NOMO-1 (cell line): ENCODE measurements around the gene ANKFN1.

Experiments used
- DNase-seq, 2 experiments: peaks; one replicate each; lab custom pipeline; 2025; ENCODE audit not compliant: unreplicated experiment in 2 of 2; lab: John Stamatoyannopoulos, UW

Gene ANKFN1

GRCh38 chr17:56142325-56142724 lies 10.9 kb upstream of the ANKFN1 start:
- DNase-seq, result no peak

DNA sequence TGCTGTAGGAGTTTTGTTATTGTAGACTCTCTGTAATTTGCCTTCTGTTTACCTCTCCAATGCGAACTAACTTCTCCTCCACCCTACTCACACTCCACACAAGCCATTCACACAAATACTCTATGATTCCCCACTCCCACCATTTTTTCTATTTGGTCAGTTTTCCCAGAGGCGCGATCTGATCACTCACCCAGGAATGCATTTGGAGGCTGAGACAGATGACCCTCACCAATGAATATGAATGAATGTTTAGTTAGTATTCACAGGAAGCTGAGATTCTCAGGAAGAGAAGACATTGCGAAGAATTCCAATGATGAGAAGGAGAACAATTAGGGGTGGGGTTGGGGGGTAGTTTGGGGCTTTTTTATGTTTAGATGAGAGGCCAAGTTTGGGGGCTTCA lies 10.5 kb upstream of the ANKFN1 start:
- no peak for DNase-seq

DNA sequence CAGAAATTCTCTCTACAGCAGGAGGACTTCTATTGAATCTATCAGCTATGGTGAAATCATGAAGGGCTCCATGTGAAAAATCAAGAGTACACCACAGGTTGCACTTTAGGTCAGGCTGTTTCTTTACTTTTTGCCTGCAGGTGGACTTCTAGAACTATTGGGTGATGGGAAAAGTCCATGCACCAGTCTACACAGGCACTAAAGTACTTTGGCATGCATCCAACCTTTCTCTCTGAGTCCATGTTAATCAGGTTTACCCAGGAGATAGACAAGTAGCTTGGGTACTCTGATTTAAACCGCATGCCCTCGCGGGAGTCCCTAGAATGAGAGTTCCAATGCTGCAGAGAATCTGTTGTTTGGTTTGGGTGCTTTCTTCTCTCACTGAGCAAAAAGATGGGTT lies 9.1 kb upstream of the ANKFN1 start:
- DNase-seq, result no peak

DNA sequence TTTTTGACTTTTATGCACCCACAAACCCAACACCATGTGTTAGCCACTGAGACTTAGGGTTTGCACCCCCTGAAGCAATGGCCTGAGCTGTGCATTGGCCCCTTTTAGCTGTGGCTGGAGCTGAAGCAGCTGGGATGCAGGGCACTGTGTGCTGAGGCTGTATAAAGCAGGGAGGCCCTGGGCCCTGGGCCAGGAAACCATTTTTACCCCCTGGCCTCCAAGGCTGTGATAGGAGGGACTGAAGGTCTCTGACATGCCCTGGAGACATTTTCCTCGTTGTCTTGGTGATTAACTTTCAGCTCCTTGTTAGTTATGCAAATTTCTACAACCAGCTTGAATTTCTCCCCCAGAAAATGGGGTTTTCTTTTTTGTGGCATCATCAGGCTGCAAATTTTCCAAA lies 6.7 kb upstream of the ANKFN1 start:
- DNase-seq, result no peak

GRCh38 chr17:56148333-56148732 lies 4.9 kb upstream of the ANKFN1 start:
- no peak for DNase-seq

DNA sequence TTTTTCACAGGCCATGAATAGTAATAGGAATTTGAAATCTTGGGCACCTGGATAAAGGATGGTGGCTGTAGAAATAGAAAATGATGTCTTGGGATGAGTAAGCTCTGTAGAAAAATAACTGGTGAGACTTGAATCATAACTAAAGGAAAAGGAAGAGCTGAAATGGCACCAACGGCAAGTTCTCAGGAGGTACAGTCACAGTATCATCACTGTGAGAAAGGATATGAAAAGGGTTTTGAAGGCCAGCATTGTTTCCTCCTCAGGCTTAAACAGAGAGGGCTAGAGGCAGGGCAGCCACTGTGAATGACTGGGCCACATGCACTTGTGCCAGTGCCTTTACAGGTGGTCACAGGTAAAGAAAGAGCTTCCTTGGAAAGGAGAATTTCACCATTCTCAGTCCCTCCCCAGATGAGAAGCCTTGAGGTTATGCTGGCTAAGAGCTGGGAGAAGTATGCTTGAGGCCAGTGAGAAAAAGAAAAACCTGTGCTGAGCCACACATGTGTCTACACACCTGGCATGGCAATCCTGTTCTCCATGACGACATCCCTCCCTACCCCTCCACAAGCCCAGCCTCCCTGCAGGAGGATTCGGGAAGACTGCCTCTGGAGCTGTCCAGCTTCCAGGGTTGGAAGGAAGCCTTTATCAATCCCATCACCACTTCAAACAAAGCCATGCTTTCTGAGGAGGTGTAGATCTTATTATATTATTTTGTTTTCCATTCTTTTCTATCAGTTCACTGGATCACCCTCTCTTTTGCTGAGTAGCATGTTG lies 3.8 kb upstream of the ANKFN1 start:
- DNase-seq, result no peak

DNA sequence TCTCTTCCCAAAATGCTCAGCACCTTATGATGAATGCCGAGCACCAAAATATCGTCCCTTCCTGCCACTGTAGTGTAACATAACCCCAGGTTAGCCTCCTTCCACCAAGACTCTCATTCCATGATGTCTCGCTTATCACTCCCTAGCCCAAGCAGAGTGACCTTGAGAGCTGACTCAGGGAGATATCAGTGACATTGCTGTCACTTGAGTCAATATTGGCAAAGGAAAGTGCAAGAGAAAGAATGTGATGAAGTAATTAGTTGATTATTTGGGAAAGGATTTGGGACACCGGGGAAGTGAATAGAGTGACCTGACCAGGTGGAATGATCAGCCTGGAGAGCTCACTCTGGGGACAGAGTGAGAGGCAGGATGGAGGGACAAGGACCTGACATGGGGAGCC lies 2.6 kb upstream of the ANKFN1 start:
- no peak for DNase-seq

DNA sequence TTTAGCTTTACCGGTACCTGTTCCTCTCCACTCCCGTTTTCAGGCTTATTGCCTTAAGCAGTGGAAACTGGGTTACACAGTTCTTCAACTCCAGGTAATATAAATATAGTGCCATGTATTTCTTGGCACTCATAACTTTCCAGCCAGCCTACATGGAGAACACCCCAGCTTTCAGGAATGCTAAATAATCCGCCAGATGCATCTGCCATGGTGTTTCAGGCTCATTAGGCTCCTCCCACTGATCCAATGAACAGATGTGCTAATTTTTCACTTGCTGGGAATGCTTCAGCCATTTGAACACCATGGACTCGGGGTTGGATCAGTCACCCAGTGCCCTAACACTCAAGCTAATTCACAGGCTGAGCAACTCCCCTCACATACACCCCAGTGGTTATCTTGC lies 4.6 kb downstream of the ANKFN1 start:
- no peak for DNase-seq

DNA sequence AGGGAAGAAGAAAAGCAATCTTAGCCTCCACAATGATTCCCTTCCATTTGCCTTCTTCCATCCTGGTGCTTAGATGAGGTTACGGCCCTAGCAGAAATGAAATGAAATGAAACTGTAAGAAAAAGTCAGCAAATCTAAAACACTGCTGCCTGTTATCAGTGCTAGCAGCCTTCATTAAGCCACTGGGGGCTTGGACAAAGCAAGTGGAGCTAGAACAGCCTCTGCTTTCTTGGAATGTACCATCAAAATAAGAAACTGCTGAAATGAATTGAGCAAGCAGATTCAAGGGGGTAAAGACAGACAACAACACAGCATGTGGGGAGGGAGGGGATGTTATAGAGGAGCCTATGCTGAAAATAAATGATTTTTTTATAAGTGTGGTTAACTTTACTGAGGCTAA lies 5.1 kb downstream of the ANKFN1 start:
- peak in 1 of 2 experiments; percentile 12 for DNase-seq

GRCh38 chr17:56158915-56159825 lies 5.9 kb downstream of the ANKFN1 start:
- DNase-seq, result peak in 1 of 2 experiments; percentile 41

DNA sequence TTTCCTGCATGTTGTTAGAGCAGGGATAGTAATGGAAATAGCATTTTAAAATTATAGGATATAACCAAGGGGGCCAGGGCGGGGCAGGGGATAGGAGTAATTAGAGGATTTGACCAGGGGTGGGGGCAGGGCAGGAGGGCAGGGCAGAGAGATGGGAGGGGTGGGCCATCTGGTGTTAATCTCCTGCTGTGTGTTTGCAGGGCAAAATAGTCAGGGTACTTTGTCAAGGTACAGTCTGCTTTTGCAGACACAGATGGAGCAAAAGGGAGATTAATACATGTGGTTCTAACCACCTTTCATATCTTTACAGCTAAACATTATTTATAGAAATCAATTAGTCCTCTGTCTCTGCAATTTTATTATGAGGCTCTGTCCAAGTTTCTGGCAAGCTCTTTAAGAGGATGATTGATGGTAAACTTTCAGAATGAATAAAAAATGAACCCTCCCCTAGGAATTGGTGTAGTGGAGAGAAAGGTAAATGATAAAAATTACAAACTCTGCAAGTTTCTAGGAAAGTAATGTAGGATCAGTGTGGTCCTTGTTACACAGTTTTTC lies 6.6 kb downstream of the ANKFN1 start:
- DNase-seq, result no peak

DNA sequence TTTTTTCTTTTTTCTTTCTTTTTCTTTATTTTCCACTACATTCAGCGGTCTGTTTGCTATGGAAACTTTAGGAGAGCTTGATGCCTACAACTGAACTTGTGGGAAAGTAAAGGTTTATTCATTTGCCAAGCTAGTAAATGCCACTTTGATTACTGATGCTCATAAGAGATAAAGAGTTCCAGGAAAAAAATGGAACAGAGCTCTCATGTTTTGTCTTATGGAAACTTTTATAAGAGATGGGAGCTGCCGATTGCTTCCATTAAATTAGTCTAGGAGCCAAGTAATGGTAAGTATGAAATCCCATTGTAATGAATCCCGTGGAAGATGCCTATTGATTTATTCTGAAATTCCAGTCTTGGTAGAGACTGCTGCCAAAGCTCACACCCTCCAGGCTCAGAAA lies 7.1 kb downstream of the ANKFN1 start:
- no peak for DNase-seq

DNA sequence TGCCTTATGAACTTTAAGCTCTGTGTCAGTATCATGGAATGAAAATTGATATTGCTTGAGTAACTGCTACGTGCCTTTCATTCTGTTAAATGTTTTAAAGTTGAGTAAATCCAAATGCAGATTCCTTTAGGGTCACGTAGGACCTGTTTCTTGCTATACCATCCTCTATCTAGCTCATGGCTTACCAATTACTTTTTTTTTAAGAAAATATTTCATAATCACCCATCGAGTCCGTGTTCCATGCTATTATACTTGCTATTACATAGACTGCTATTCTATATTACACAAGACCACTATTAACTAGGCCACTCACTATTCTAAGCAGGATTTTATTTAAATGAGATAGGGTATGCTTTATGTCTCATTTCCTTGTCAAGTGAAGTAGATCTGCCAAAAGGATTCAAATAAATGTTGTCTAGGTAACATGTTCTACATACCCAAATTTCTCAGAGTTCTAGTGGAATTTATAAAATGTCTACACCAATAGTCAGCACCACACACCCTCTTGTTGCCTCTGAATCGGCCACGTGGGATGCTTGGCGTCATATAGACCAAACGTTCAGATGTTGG lies 11.9 kb downstream of the ANKFN1 start:
- DNase-seq, result no peak

GRCh38 chr17:56167491-56167890 lies 14.2 kb downstream of the ANKFN1 start:
- no peak for DNase-seq

DNA sequence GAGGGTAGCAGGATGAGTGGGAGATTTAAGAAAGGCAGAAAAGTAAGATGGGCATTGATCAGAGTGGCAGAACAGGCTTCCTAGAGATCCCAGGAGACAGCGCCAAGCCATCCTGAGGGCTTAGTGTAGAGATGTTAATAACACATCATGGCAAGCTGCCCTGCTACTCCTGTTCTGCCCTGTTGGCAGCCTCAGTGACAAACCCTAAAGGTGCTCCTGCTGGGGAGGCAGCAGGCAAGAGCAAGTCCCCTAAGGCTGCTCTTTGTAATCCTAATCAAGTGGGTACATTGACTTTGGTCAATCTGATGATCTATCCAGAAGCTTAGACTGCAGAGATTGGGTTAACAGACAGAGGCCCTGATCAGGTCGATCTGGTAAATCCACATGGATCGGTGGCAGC lies 16.3 kb downstream of the ANKFN1 start:
- no peak for DNase-seq

DNA sequence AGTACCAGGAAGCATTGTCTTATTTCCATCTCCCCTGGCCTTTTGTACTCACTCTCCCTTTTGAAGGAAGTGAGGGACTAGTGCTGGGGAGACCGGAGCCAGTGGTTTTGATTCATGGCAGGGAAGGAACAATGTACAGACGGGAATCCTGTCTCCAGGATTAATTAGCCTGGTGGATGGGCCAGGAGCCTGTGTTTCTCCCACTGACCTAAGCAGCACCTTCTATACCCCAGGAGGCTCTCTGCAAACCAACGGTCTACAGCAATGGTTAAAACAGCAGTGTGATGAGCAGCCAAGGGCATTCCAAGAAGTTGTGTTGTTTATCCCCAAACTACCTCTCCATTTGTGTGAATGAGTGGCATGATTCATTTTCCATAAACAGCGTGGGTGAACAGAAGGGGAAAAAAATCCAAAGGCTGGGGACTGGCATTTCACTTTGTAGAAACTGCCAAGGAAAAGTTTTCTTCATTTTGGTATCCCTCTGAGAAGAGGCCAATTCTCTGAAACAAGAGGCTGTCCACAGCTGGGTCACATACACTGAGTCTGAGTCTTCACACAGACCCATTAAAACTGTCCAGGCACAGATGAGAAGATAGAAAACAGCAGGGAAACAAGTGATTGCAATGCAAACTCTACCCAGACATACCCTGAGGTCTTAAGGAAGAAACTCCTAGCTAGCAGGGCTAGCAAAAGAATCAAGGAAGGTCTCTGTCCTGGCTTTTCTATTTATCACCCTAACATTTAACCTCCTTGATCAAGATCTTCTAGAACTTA lies 18.1 kb downstream of the ANKFN1 start:
- DNase-seq, result no peak

DNA sequence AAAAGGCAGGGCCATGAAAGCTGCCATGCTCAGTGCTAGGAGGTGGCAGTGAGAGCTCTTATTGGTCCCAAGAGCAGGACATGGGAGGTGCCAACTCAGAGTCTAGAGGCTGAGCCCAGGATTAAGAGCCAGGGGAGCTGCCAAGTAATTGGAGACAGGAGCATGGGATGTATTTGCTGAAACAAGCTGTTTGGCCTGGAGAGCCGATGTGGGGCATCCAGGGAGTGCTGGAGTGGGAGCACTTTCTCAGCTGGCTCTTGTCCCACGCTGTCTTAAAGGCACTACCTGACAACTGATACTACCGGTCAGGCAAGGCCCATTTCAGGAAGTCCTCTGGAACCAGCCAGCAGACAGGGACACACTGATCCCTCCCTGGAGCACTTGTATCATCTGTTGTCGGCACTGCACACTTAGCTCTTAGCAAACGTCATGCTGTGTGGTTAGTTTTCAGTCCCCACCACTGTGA lies 19.3 kb downstream of the ANKFN1 start:
- DNase-seq, result no peak

- DNase-seq, result no peak
Measured at GRCh38 chr17:56173026-56173425, 19.8 kb downstream of the ANKFN1 start.

GRCh38 chr17:56173958-56174835 lies 20.9 kb downstream of the ANKFN1 start:
- no peak for DNase-seq
